Mesendoderm (in vitro differentiated cells): ENCODE results near the gene TGIF2.

Experiments used
- DNase-seq: peaks from one replicate; pipeline ENCODE4 v3.0.0; 2013
- H2AK5ac ChIP-seq: 2 replicates; pipeline ENCODE4 v1.6.1; 2013; ENCODE audit warnings: low read length, inconsistent platforms
- H2BK120ac ChIP-seq: 2 replicates; pipeline ENCODE4 v1.6.1; 2013; ENCODE audit warnings: low read depth, mild to moderate bottlenecking, low read length, moderate library complexity, mixed read lengths
- H2BK15ac ChIP-seq: replicated peaks from 2 replicates; pipeline ENCODE4 v1.6.1; 2013; ENCODE audit warnings: low read depth, mild to moderate bottlenecking, moderate library complexity
- H2BK5ac ChIP-seq: 2 replicates; pipeline ENCODE4 v1.6.1; 2013; ENCODE audit warnings: low read length, inconsistent platforms
- H3K18ac ChIP-seq: 2 replicates; pipeline ENCODE4 v1.6.1; 2013; ENCODE audit warnings: mild to moderate bottlenecking, low read length, mixed read lengths
- H3K23ac ChIP-seq: one replicate; pipeline ENCODE4 v1.6.1; 2013; ENCODE audit warnings: low read length
- H3K27ac ChIP-seq: 2 replicates; pipeline ENCODE4 v1.5.1; 2013; ENCODE audit warnings: low read depth, mild to moderate bottlenecking, inconsistent platforms, low read length, moderate library complexity
- H3K27me3 ChIP-seq: 2 replicates; pipeline ENCODE4 v1.6.1; 2013; ENCODE audit warnings: low read length, control low read depth, mild to moderate bottlenecking, inconsistent platforms; ENCODE audit not compliant: insufficient read depth, poor library complexity
- H3K36me3 ChIP-seq: 2 replicates; pipeline ENCODE4 v1.6.1; 2013; ENCODE audit warnings: low read length, inconsistent platforms; ENCODE audit not compliant: control insufficient read depth, insufficient read depth
- H3K4ac ChIP-seq: one replicate; pipeline ENCODE4 v1.6.1; 2013; ENCODE audit warnings: low read depth, mild to moderate bottlenecking, low read length, moderate library complexity
- H3K4me1 ChIP-seq: 2 replicates; pipeline ENCODE4 v1.6.1; 2013; ENCODE audit warnings: low read depth, low read length, inconsistent platforms; ENCODE audit not compliant: control insufficient read depth
- H3K4me2 ChIP-seq: 2 replicates; pipeline ENCODE4 v1.6.1; 2013; ENCODE audit warnings: low read length
- H3K4me3 ChIP-seq: 2 replicates; pipeline ENCODE4 v1.5.1; 2013; ENCODE audit warnings: mild to moderate bottlenecking, low read length
- H3K56ac ChIP-seq: one replicate; pipeline ENCODE4 v1.6.1; 2013; ENCODE audit warnings: low read length
- H3K79me1 ChIP-seq: 2 replicates; pipeline ENCODE4 v1.6.1; 2013; ENCODE audit warnings: low read length, inconsistent platforms
- H3K79me2 ChIP-seq: 2 replicates; pipeline ENCODE4 v1.6.1; 2013; ENCODE audit warnings: mild to moderate bottlenecking, low read length; ENCODE audit not compliant: control insufficient read depth, insufficient read depth
- H3K9ac ChIP-seq: 2 replicates; pipeline ENCODE4 v1.6.1; 2013; ENCODE audit warnings: low read length, inconsistent platforms
- H4K5ac ChIP-seq: one replicate; pipeline ENCODE4 v1.6.1; 2013; ENCODE audit warnings: low read length
- H4K8ac ChIP-seq: one replicate; pipeline ENCODE4 v1.6.1; 2013; ENCODE audit warnings: low read depth, mild to moderate bottlenecking, control low read depth, low read length, moderate library complexity
- WGBS: extraction: QIAGEN DNeasy Blood & Tissue Kit; methylation state at CpG from one replicate; pipeline ENCODE4 v1.1.7; 2013; ENCODE audit warnings: low lambda C conversion rate, missing lambda C conversion rate; ENCODE audit not compliant: insufficient coverage; ENCODE audit errors: extremely low coverage; 5-methylcytosine and 5-hydroxymethylcytosine counted together

TGIF2 gene

DNA sequence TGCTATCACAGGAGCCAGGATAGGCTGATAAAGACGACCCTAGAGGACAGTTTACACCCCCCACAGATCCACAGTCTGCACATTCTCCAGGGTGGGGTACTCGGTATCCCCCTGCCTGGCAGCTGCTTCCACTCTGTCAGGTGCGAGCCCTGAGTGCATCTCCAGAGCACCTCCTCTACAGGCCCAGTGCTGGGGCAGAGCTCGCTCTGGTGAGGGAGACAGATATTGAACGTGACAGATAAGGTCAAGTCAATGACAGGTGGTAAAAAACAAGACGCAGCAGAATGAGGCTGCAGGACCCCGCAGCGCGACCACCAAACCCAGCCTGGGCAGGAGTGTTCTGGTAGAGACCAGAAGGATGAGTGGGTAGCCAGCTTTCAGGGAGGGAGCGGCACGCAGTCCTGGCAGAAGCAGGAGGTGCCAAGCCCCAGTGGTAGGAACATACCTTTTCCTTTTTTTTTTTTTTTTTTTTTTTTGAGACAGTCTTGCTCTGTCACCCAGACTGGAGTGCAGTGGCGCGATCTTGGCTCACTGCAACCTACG is 44.5 kb upstream of the TGIF2 start:
- H2AK5ac ChIP-seq = no peak overlapping the region
- H3K56ac ChIP-seq = no peak overlapping the region
- no peaks in the 10 kb centered on the region for H3K4me1 ChIP-seq
- no peaks in the 10 kb centered on the region for H3K79me2 ChIP-seq
- H3K27me3 ChIP-seq = no peaks in the 10 kb centered on the region
- H4K8ac ChIP-seq = no peak overlapping the region
- H3K27ac ChIP-seq = no peak overlapping the region
- no peak overlapping the region for H3K23ac ChIP-seq
- H4K5ac ChIP-seq = no peak overlapping the region
- peaks cover 12% of the 10 kb centered on the region for H3K36me3 ChIP-seq
- no peak overlapping the region for H2BK5ac ChIP-seq
- DNase-seq = no peak
- no peak overlapping the region for H3K4me3 ChIP-seq
- H2BK120ac ChIP-seq = no peak overlapping the region
- no peak overlapping the region for H2BK15ac ChIP-seq
- H3K9ac ChIP-seq = no peak overlapping the region
- no peak overlapping the region for H3K18ac ChIP-seq
- H3K4me2 ChIP-seq = no peak overlapping the region
- no peak overlapping the region for H3K4ac ChIP-seq
- no CpG with 5 or more reads among the region's 14 CpGs for WGBS
- H3K79me1 ChIP-seq = no peaks in the 10 kb centered on the region

DNA sequence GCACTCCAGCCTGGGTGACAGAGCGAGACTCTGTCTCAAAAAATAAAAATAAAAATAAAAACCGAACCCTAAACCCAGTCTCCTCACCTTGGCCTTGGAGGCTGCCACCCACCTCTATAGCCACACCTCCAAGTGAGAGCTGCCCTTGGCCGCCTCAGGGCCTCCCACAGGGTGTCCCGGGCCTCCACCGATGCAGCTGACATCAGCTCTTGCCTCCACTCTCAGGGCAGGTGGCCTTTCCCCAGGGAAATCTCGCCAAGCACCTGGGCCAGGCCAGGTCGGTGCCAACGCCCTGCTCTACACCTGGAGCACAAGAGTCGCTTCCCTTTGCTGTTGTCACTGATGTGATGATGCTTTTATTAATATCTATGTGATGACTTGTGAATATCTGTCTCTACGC is 41.0 kb upstream of the TGIF2 start:
- no peak overlapping the region for H2AK5ac ChIP-seq
- WGBS = no CpG with 5 or more reads among the region's 10 CpGs
- no peak overlapping the region for H4K5ac ChIP-seq
- no peak overlapping the region for H3K23ac ChIP-seq
- H2BK15ac ChIP-seq = no peak overlapping the region
- H3K27ac ChIP-seq = no peak overlapping the region
- no peak overlapping the region for H3K4ac ChIP-seq
- no peak overlapping the region for H4K8ac ChIP-seq
- H3K4me3 ChIP-seq = no peak overlapping the region
- H3K36me3 ChIP-seq = no peaks in the 10 kb centered on the region
- H3K4me1 ChIP-seq = no peaks in the 10 kb centered on the region
- no peak overlapping the region for H3K18ac ChIP-seq
- no peak overlapping the region for H3K56ac ChIP-seq
- H3K9ac ChIP-seq = no peak overlapping the region
- H2BK5ac ChIP-seq = no peak overlapping the region
- no peaks in the 10 kb centered on the region for H3K79me1 ChIP-seq
- H2BK120ac ChIP-seq = no peak overlapping the region
- no peaks in the 10 kb centered on the region for H3K79me2 ChIP-seq
- no peak overlapping the region for H3K4me2 ChIP-seq
- DNase-seq = no peak
- no peaks in the 10 kb centered on the region for H3K27me3 ChIP-seq

DNA sequence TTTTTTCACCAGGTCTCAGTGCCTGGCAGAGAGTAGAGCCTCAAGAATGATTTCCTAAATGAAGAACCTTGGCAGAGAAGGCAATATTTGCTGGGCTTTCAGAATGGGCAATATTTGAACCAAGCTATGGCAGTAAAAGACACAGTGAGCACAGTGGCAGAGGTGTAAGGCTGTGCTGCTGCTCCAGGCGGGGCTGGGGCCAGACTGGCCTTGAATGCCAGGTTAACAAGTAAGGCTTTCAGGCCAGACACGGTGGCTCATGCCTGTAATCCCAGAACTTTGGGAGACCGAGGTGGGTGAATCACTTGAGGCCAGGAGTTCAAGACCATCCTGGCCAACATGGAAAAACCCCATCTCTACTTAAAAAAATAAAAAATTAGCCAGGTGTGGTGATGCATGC is 40.6 kb upstream of the TGIF2 start:
- Histone ChIP-seq H3K9ac (no peak overlapping the region), H2AK5ac (no peak overlapping the region), H3K56ac (no peak overlapping the region), H2BK120ac (no peak overlapping the region), H4K8ac (no peak overlapping the region), H3K18ac (no peak overlapping the region), H3K4me1 (no peaks in the 10 kb centered on the region), H3K4ac (no peak overlapping the region), H2BK5ac (no peak overlapping the region), H3K79me1 (no peaks in the 10 kb centered on the region), H3K27ac (no peak overlapping the region), H2BK15ac (no peak overlapping the region), H3K27me3 (no peaks in the 10 kb centered on the region), H3K4me2 (no peak overlapping the region), H3K79me2 (no peaks in the 10 kb centered on the region), H3K23ac (no peak overlapping the region), H3K4me3 (no peak overlapping the region), H4K5ac (no peak overlapping the region), H3K36me3 (no peaks in the 10 kb centered on the region)
- no CpG with 5 or more reads among the region's 3 CpGs for WGBS
- no peak for DNase-seq

DNA sequence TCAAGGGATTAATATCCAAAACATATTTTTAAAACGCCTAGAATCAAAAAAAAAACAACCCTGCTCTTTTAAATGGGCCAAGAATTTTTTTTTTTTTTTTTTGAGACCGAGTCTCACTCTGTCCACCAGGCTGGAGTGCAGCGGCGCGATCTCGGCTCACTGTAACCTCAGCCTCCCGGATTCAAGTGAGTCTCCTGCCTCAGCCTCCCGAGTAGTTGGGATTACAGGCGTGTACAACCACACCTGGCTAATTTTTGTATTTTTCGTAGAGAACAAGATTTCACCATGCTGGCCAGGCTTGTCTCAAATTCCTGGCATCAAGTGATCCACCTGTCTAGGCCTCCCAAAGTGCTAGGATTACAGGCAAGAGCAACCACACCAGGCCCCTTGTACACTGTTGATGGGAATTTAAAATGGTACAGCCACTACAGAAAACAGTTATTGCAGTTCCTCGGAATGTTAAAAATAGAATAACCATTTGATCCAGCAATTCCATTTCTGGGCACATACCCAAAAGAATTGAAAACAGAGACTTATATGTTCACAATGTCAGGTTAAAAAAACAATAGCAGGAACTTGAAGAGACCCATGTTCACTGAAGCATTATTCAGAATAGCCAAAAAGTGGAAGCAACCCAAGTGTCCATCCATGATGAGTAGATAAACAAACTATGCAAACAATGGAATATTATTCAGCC is 35.2 kb upstream of the TGIF2 start:
- Histone ChIP-seq H3K9ac (no peak overlapping the region), H3K27me3 (no peaks in the 10 kb centered on the region), H4K5ac (no peak overlapping the region), H3K4ac (no peak overlapping the region), H2AK5ac (no peak overlapping the region), H3K18ac (no peak overlapping the region), H2BK120ac (no peak overlapping the region), H3K36me3 (no peaks in the 10 kb centered on the region), H2BK5ac (no peak overlapping the region), H3K79me1 (peaks cover 8% of the 10 kb centered on the region), H2BK15ac (no peak overlapping the region), H3K4me3 (no peak overlapping the region), H3K79me2 (peaks cover 17% of the 10 kb centered on the region), H3K56ac (no peak overlapping the region), H3K27ac (no peak overlapping the region), H3K4me2 (no peak overlapping the region), H3K23ac (no peak overlapping the region), H4K8ac (no peak overlapping the region), H3K4me1 (peaks cover 5% of the 10 kb centered on the region)
- no CpG with 5 or more reads among the region's 11 CpGs for WGBS
- no peak for DNase-seq

DNA sequence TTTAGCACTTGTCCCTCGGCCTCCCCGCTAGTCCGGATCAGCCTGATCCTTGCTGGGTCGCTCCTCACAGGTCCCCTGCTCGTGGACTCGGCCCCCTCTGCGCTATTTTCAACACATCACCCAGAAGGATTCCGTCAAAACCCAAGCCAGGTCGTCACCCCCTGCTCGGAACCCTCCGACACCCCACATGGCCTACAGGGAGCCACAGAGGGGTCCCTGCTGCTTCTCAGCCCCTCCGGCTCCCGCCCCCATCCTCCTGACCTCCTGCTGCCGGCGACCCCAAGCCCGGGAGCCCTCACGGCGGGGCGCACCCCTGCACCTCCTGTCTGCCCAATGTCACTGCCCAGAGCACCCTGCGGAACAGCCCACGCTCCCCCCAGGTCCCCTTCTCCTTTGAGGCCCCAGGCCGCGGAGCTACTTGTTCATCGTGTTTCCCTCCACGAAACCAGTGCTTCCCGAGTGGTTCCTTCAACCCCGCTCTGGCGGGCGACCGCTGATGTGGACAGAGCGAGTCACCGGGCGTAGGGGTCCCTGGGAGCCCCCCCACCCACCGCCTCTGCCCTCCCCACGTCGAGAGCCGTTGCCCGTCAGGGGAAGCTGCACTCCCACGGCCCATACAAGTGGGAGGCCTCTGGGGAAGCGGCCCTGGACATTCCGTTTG is 32.7 kb upstream of the TGIF2 start:
- Histone ChIP-seq H3K4me1 (peaks cover 8% of the 10 kb centered on the region), H2BK15ac (no peak overlapping the region), H3K36me3 (peaks cover 1% of the 10 kb centered on the region), H2AK5ac (no peak overlapping the region), H3K4me3 (peak overlapping the region; percentile 38), H3K27ac (peak overlapping the region; percentile 5), H2BK120ac (no peak overlapping the region), H3K79me1 (peaks cover 13% of the 10 kb centered on the region), H3K79me2 (peaks cover 23% of the 10 kb centered on the region), H3K56ac (peak overlapping the region; percentile 96), H2BK5ac (no peak overlapping the region), H3K9ac (peak overlapping the region; percentile 84), H3K4me2 (peak overlapping the region; percentile 90), H4K8ac (peak overlapping the region; percentile 70), H3K18ac (peak overlapping the region; percentile 31), H3K23ac (peak overlapping the region; percentile 80), H4K5ac (no peak overlapping the region), H3K27me3 (no peaks in the 10 kb centered on the region), H3K4ac (peak overlapping the region; percentile 18)
- DNase-seq = peak; percentile 42
- no CpG with 5 or more reads among the region's 41 CpGs for WGBS
